Choroid plexus epithelial cell (primary cell): Measurements from ENCODE around the gene DHPS.

Experiments used
- DNase-seq: peaks from one replicate; pipeline ENCODE4 v3.0.0-alpha.2; 2010; ENCODE audit warnings: low read depth
- H3K4me3 ChIP-seq: 2 replicates; pipeline ENCODE4 v1.5.1; 2011; ENCODE audit warnings: low read depth, mild to moderate bottlenecking, control low read depth, low read length, moderate library complexity
- CTCF ChIP-seq: conservative IDR thresholded peaks from 2 replicates; pipeline ENCODE4 v1.5.1; 2011; ENCODE audit warnings: low read depth, mild to moderate bottlenecking, control low read depth, inconsistent platforms, low read length, moderate library complexity

Gene DHPS

GRCh38 chr19:12695096-12695495 is 13.4 kb upstream of the DHPS start:
- TF ChIP-seq CTCF, result no peak

GRCh38 chr19:12694641-12695040 is 13.0 kb upstream of the DHPS start:
- DNase-seq, result no peak
- no peak overlapping the region for H3K4me3 ChIP-seq
- no peak for TF ChIP-seq CTCF

More at GRCh38 chr19:12695096-12695495, 13.4 kb upstream of the DHPS start:
- H3K4me3 ChIP-seq, result no peak overlapping the region
- DNase-seq, result no peak

GRCh38 chr19:12692960-12693359 is 11.3 kb upstream of the DHPS start:
- no peak for DNase-seq
- TF ChIP-seq CTCF, result no peak
- no peak overlapping the region for H3K4me3 ChIP-seq

- TF ChIP-seq CTCF, result no peak
- DNase-seq, result no peak
- no peak overlapping the region for H3K4me3 ChIP-seq
These were observed 8.0 kb upstream of the DHPS start for GRCh38 chr19:12689581-12690216.

GRCh38 chr19:12689012-12689411 is 7.3 kb upstream of the DHPS start:
- no peak overlapping the region for H3K4me3 ChIP-seq
- no peak for DNase-seq
- TF ChIP-seq CTCF, result no peak

- TF ChIP-seq CTCF, result no peak
- no peak within 1 kb of the TSS for H3K4me3 ChIP-seq
- no peak for DNase-seq
These were observed 6.0 kb upstream of the DHPS start, which contains the start of gene GNG14 for GRCh38 chr19:12687496-12688196. Gene GNG14 (plus strand): TSS chr19:12687998. CDS start chr19:12688049, 51 bp downstream.

GRCh38 chr19:12685831-12686230 is 4.2 kb upstream of the DHPS start:
- no peak for TF ChIP-seq CTCF
- H3K4me3 ChIP-seq, result no peak overlapping the region
- DNase-seq, result no peak
